Ishikawa (cell line): ENCODE measurements around the gene CFAP61.

ENCODE experiments used
- CEBPB ChIP-seq: IDR thresholded peaks from 2 replicates; pipeline ENCODE4 v1.6.1; 2012
- CREB1 ChIP-seq: IDR thresholded peaks from 2 replicates; pipeline ENCODE4 v1.6.1; 2012; ENCODE audit warnings: low read depth
- EGR1 ChIP-seq: IDR thresholded peaks from 2 replicates; pipeline ENCODE4 v1.6.1; 2012
- EP300 ChIP-seq: IDR thresholded peaks from 2 replicates; pipeline ENCODE4 v1.6.1; 2012; ENCODE audit warnings: borderline replicate concordance
- FOXM1 ChIP-seq: IDR thresholded peaks from 2 replicates; pipeline ENCODE4 v1.6.1; 2012; ENCODE audit warnings: low read depth, borderline replicate concordance
- MAX ChIP-seq: IDR thresholded peaks from 2 replicates; pipeline ENCODE4 v1.6.1; 2012
- NFIC ChIP-seq: IDR thresholded peaks from 2 replicates; pipeline ENCODE4 v1.6.1; 2012
- RAD21 ChIP-seq: IDR thresholded peaks from 2 replicates; pipeline ENCODE4 v1.6.1; 2012; ENCODE audit warnings: low read depth
- REST ChIP-seq: IDR thresholded peaks from 2 replicates; pipeline ENCODE4 v1.6.1; 2012; ENCODE audit warnings: low read depth, mild to moderate bottlenecking
- TAF1 ChIP-seq: IDR thresholded peaks from 2 replicates; pipeline ENCODE4 v1.6.1; 2012; ENCODE audit warnings: low read depth, mild to moderate bottlenecking
- TCF12 ChIP-seq: IDR thresholded peaks from 2 replicates; pipeline ENCODE4 v1.6.1; 2012; ENCODE audit warnings: low read depth
- TEAD4 ChIP-seq: IDR thresholded peaks from 2 replicates; pipeline ENCODE4 v1.6.1; 2012
- USF1 ChIP-seq: IDR thresholded peaks from 2 replicates; pipeline ENCODE4 v1.6.1; 2012
- YY1 ChIP-seq: IDR thresholded peaks from 2 replicates; pipeline ENCODE4 v1.6.1; 2012; ENCODE audit warnings: low read depth
- ZBTB7A ChIP-seq: IDR thresholded peaks from 2 replicates; pipeline ENCODE4 v1.6.1; 2012; ENCODE audit warnings: low read depth

The CFAP61 gene

GRCh38 chr20:20365480-20366161 lies 313.3 kb downstream of the CFAP61 start:
- TF ChIP-seq CREB1: no peak
- no peak for TF ChIP-seq RAD21
- no peak for TF ChIP-seq TEAD4
- no peak for TF ChIP-seq NFIC
- no peak for TF ChIP-seq FOXM1
- no peak for TF ChIP-seq EP300
- TF ChIP-seq MAX: no peak
- TF ChIP-seq CEBPB: no peak
- TF ChIP-seq EGR1: no peak
- no peak for TF ChIP-seq TAF1
- TF ChIP-seq ZBTB7A: no peak
- no peak for TF ChIP-seq REST
- no peak for TF ChIP-seq USF1
- TF ChIP-seq YY1: no peak
- no peak for TF ChIP-seq TCF12

GRCh38 chr20:20366551-20366875 lies 314.2 kb downstream of the CFAP61 start:
- TF ChIP-seq TAF1: no peak
- TF ChIP-seq ZBTB7A: no peak
- TF ChIP-seq CEBPB: no peak
- no peak for TF ChIP-seq EGR1
- no peak for TF ChIP-seq REST
- no peak for TF ChIP-seq NFIC
- TF ChIP-seq TCF12: no peak
- no peak for TF ChIP-seq TEAD4
- TF ChIP-seq YY1: no peak
- no peak for TF ChIP-seq USF1
- no peak for TF ChIP-seq EP300
- no peak for TF ChIP-seq RAD21
- no peak for TF ChIP-seq MAX

GRCh38 chr20:20366876-20367574 lies 314.7 kb downstream of the CFAP61 start:
- TF ChIP-seq TCF12 (0 out of 2 replicates have a peak, but pooled peaks have one; percentile 5), REST (no peak), NFIC (no peak), MAX (no peak)

- TF ChIP-seq TCF12 (peak; percentile 53; the same call in 1 of the 2 replicates), CREB1 (no peak), EP300 (no peak), NFIC (peak; percentile 39; the same call in 1 of the 2 replicates), MAX (0 out of 2 replicates have a peak, but pooled peaks have one; percentile 37)
Observed at GRCh38 chr20:20367575-20368417, 315.5 kb downstream of the CFAP61 start, which contains the start of gene INSM1. Gene INSM1 (plus strand): TSS chr20:20368104. CDS start chr20:20368268, 164 bp downstream.
